ENCODE results near the gene ADAM17.

DNA sequence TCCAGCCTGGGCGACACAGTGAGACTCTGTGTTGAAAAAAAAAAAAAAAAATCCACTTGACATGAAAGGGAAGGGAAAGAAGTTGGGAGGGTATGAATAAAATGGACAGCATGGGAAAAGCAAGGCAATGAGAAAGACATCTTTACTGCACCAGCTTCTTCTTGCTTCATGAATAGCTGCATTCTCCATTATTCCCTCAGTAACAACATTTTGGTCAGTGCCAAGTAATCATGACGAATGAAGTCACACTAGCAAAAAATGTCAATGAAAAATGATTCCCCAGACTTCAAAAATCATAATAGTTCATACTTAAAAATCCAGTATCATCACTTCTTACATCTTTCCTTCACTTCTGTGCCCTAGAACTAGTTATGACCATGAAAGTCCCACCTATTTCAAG is 30.4 kb downstream of the ADAM17 start:
- no peak for TF ChIP-seq TAF1 (IDR thresholded peaks at IDR 0.05; ENCODE audit: low read depth)
- TF ChIP-seq, protein P1, sequence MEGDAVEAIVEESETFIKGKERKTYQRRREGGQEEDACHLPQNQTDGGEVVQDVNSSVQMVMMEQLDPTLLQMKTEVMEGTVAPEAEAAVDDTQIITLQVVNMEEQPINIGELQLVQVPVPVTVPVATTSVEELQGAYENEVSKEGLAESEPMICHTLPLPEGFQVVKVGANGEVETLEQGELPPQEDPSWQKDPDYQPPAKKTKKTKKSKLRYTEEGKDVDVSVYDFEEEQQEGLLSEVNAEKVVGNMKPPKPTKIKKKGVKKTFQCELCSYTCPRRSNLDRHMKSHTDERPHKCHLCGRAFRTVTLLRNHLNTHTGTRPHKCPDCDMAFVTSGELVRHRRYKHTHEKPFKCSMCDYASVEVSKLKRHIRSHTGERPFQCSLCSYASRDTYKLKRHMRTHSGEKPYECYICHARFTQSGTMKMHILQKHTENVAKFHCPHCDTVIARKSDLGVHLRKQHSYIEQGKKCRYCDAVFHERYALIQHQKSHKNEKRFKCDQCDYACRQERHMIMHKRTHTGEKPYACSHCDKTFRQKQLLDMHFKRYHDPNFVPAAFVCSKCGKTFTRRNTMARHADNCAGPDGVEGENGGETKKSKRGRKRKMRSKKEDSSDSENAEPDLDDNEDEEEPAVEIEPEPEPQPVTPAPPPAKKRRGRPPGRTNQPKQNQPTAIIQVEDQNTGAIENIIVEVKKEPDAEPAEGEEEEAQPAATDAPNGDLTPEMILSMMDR (IDR thresholded peaks at IDR 0.05; ENCODE audit: poor library complexity, severe bottlenecking) = no peak
- TF ChIP-seq, protein P2, sequence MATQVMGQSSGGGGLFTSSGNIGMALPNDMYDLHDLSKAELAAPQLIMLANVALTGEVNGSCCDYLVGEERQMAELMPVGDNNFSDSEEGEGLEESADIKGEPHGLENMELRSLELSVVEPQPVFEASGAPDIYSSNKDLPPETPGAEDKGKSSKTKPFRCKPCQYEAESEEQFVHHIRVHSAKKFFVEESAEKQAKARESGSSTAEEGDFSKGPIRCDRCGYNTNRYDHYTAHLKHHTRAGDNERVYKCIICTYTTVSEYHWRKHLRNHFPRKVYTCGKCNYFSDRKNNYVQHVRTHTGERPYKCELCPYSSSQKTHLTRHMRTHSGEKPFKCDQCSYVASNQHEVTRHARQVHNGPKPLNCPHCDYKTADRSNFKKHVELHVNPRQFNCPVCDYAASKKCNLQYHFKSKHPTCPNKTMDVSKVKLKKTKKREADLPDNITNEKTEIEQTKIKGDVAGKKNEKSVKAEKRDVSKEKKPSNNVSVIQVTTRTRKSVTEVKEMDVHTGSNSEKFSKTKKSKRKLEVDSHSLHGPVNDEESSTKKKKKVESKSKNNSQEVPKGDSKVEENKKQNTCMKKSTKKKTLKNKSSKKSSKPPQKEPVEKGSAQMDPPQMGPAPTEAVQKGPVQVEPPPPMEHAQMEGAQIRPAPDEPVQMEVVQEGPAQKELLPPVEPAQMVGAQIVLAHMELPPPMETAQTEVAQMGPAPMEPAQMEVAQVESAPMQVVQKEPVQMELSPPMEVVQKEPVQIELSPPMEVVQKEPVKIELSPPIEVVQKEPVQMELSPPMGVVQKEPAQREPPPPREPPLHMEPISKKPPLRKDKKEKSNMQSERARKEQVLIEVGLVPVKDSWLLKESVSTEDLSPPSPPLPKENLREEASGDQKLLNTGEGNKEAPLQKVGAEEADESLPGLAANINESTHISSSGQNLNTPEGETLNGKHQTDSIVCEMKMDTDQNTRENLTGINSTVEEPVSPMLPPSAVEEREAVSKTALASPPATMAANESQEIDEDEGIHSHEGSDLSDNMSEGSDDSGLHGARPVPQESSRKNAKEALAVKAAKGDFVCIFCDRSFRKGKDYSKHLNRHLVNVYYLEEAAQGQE (IDR thresholded peaks at IDR 0.05; ENCODE audit: borderline replicate concordance) = no peak
